Common myeloid progenitor, CD34-positive (primary cell): ENCODE data around the gene DEPDC5.

ENCODE experiments used
- CTCF ChIA-PET: fragments of 350-600 bp; sonication (Branson Sonifier 250); formaldehyde crosslinking; loops from one replicate; lab custom pipeline; 2021; ENCODE audit warnings: antibody characterized with exemption; lab: Charles Lee
- POLR2A ChIA-PET: fragments of 350-600 bp; sonication (Branson Sonifier 250); formaldehyde crosslinking; loops from one replicate; lab custom pipeline; 2021; ENCODE audit warnings: antibody characterized with exemption; lab: Charles Lee
- DNase-seq, 3 donors: peaks; one replicate each; pipeline versions ENCODE4 v3.0.0 to v3.0.0-alpha.2; 2013
- H3K27ac ChIP-seq, 2 experiments: 1 replicate in 1 of 2; 2 replicates in 1 of 2; pipeline ENCODE4 v1.7.0; 2013; ENCODE audit warnings: inconsistent platforms in 2 of 2, low read length in 2 of 2, mild to moderate bottlenecking in 2 of 2, low read depth in 1 of 2, moderate library complexity in 1 of 2; ENCODE audit not compliant: severe bottlenecking in 2 of 2, insufficient read depth in 1 of 2, poor library complexity in 1 of 2
- H3K27me3 ChIP-seq, 5 experiments: replicated peaks in 2 of 5; 1 replicate in 3 of 5; 2 replicates in 2 of 5; pipeline versions ENCODE4 v1.6.1 to v1.7.0; 2013; ENCODE audit warnings: low read length in 4 of 5, mild to moderate bottlenecking in 2 of 5, moderate library complexity in 2 of 5, inconsistent platforms in 1 of 5; ENCODE audit not compliant: insufficient read depth in 5 of 5, control insufficient read depth in 4 of 5
- H3K36me3 ChIP-seq, 4 experiments: 1 replicate in 2 of 4; 2 replicates in 2 of 4; pipeline versions ENCODE4 v1.6.1 to v1.7.0; 2013; ENCODE audit warnings: low read length in 3 of 4, control low read depth in 1 of 4, mild to moderate bottlenecking in 1 of 4; ENCODE audit not compliant: control insufficient read depth in 4 of 4, insufficient read depth in 4 of 4
- H3K4me1 ChIP-seq, 4 experiments: 1 replicate in 3 of 4; 2 replicates in 1 of 4; pipeline versions ENCODE4 v1.6.1 to v1.7.1; 2013; ENCODE audit warnings: low read length in 3 of 4, mild to moderate bottlenecking in 3 of 4, control low read depth in 1 of 4, inconsistent platforms in 1 of 4, moderate library complexity in 1 of 4; ENCODE audit not compliant: control insufficient read depth in 4 of 4, insufficient read depth in 4 of 4; ENCODE audit errors: control extremely low read depth in 1 of 4
- H3K4me3 ChIP-seq, 7 experiments: 1 replicate in 4 of 7; 2 replicates in 3 of 7; pipeline versions ENCODE4 v1.5.1 to v1.7.0; 2013; ENCODE audit warnings: mild to moderate bottlenecking in 7 of 7, low read length in 6 of 7, moderate library complexity in 6 of 7, inconsistent platforms in 2 of 7, low read depth in 2 of 7, control low read depth in 1 of 7; ENCODE audit not compliant: insufficient read depth in 4 of 7, control insufficient read depth in 1 of 7; ENCODE audit errors: extremely low read depth in 1 of 7
- H3K9me3 ChIP-seq, 5 experiments: 1 replicate in 4 of 5; 2 replicates in 1 of 5; pipeline versions ENCODE4 v1.6.1 to v1.7.1; 2013; ENCODE audit warnings: low read length in 4 of 5, mild to moderate bottlenecking in 2 of 5, inconsistent platforms in 1 of 5, low read depth in 1 of 5, moderate library complexity in 1 of 5; ENCODE audit not compliant: control insufficient read depth in 4 of 5, insufficient read depth in 2 of 5; ENCODE audit errors: control extremely low read depth in 1 of 5
- WGBS: methylation state at CpG from one replicate; pipeline ENCODE4 v1.1.5; 2013; ENCODE audit not compliant: insufficient coverage; 5-methylcytosine and 5-hydroxymethylcytosine counted together

DEPDC5 gene

DNA sequence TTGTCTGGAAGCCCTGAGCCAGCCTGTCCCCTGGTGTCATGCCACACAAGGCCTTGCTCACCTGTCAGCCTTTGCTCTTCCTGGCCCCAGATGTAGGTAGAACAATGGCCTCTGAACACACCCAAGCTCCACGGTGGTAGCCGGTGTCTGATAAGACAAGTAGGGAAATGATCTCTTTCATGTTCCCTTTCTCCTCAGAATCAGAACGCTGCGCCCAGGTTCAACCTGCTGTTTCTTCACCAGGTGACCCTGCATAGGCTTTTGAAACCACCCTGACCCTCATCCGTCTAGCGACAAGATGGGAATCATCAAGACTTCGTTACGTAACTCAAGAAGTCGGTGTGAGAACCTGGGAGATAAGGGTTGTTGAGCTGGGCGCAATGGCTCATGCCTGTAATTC is 161.8 kb downstream of the DEPDC5 start:
- Histone ChIP-seq H3K27me3 (no peaks in the 10 kb centered on the region), H3K27ac (no peak overlapping the region), H3K36me3 (no peaks in the 10 kb centered on the region), H3K4me1 (peaks cover 0 to 6% (median 0%) of the 10 kb centered on the region in 4 experiments), H3K4me3 (no peak overlapping the region), H3K9me3 (no peaks in the 10 kb centered on the region)
- ChIA-PET CTCF (no interaction called here), POLR2A (no interaction called here)
- WGBS, result 95% methylated on average over 10 of the region's 10 CpGs
- DNase-seq, result no peak

DNA sequence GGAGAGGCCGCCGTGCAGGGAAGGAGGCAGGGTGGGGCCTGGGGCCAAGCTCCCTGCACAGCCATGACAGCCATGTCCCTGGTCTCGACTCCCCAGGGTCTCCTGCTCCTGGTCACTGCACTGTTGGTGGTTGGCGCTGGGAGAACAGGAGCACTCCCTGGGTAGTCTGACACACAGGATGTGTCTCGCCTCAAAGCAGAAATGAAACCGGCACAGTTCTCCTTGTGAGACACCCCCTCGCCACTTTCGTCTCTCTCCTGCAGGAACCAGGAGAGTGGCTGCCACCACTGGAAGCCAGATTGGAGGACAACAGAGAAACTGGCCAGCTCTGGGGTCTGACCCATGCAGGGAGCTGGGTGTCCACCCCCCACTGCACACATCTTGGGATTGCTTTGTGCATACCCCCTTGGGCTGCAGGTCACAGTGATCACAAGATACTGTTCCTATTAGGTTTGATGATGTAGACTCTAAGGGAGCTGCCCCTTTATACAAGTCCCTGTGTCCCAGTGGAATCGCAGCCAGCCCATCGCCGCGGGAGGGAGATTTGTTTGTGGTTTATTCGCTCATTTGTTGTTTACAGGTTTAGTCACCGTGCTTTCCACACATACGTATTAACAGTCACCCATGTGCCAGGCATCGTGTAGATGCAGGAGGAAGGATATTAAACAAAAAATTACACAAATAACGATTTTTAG is 163.6 kb downstream of the DEPDC5 start:
- Histone ChIP-seq H3K9me3 (no peaks in the 10 kb centered on the region), H3K27me3 (no peaks in the 10 kb centered on the region), H3K4me1 (peaks cover 1 to 12% (median 4%) of the 10 kb centered on the region in 4 experiments), H3K36me3 (no peaks in the 10 kb centered on the region), H3K27ac (no peak overlapping the region), H3K4me3 (no peak overlapping the region)
- DNase-seq, result no peak
- CTCF ChIA-PET, result no interaction called here
- POLR2A ChIA-PET, result no interaction called here
- 87% methylated on average over 7 of the region's 17 CpGs for WGBS

- Histone ChIP-seq H3K27me3 (no peaks in the 10 kb centered on the region), H3K4me1 (peaks cover 10 to 29% (median 20%) of the 10 kb centered on the region in 4 experiments), H3K27ac (no peak overlapping the region), H3K36me3 (no peaks in the 10 kb centered on the region), H3K4me3 (no peak overlapping the region), H3K9me3 (no peaks in the 10 kb centered on the region)
- ChIA-PET CTCF (interaction anchor here (0.5 to 1.1 kb wide), 2 partner anchors 19 to 546 kb away, joined by 3 read pairs; no protein-coding TSS in a partner anchor), POLR2A (no interaction called here)
- DNase-seq, result no peak
- WGBS, result 96% methylated on average over 3 of the region's 3 CpGs
Observed at GRCh38 chr22:31919730-31920129, 165.9 kb downstream of the DEPDC5 start.

DNA sequence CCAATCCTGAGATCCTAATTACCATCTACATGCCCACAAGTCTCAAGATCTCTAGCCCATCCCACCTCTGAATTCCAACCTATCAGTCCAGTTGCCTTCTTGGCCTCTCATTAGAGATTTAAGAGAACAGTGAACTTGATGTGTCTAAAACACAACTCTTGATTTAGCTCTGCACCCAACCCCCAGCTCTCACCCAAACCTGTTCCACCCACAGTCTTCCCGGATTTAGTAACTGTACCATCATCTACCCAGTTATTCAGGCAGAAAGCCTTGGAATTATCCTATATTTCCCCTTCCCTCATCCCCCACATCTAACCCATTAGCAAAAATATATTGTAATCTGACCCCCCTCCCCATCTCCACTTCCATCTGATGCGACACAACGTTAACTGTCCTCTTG is 166.5 kb downstream of the DEPDC5 start:
- CTCF ChIA-PET, result interaction anchor here (0.5 to 1.1 kb wide), 3 partner anchors 14 to 545 kb away, joined by 3 read pairs; no protein-coding TSS in a partner anchor
- H3K27me3 ChIP-seq, result no peaks in the 10 kb centered on the region
- H3K36me3 ChIP-seq, result no peaks in the 10 kb centered on the region
- WGBS, result 100% methylated on average over 1 of the region's 3 CpGs
- H3K9me3 ChIP-seq, result no peaks in the 10 kb centered on the region
- peaks cover 10 to 29% (median 20%) of the 10 kb centered on the region in 4 experiments for H3K4me1 ChIP-seq
- DNase-seq, result no peak
- POLR2A ChIA-PET, result no interaction called here
- H3K27ac ChIP-seq, result no peak overlapping the region
- H3K4me3 ChIP-seq, result no peak overlapping the region

DNA sequence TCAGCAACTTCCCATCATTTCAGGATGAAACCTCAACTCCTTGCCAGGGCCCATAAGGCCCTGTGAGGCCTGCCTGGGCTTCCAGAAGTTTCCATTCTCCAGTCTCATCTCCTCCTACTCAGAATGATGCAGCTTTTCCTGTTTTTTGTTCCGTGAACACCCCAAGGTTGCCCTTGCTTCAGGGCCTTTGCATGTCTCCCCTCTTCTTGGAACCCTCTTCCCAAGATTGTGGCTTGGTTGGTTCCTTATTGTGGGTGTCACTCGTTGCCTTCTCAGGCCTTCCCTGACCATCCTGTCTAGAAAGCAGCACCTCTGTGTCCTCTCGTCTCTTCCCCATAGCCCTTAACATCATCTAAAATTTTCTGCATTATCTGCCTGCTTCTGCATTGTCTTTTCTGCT is 167.3 kb downstream of the DEPDC5 start:
- WGBS, result 100% methylated on average over 1 of the region's 3 CpGs
- no peaks in the 10 kb centered on the region for H3K9me3 ChIP-seq
- H3K4me1 ChIP-seq, result peaks cover 10 to 29% (median 20%) of the 10 kb centered on the region in 4 experiments
- ChIA-PET CTCF (interaction anchor here (1.0 to 1.2 kb wide), 2 partner anchors 15 to 22 kb away, joined by 3 read pairs; no protein-coding TSS in a partner anchor), POLR2A (no interaction called here)
- no peak for DNase-seq
- H3K27me3 ChIP-seq, result peaks cover 0 to 2% (median 0%) of the 10 kb centered on the region in 5 experiments
- H3K4me3 ChIP-seq, result no peak overlapping the region
- no peaks in the 10 kb centered on the region for H3K36me3 ChIP-seq
- no peak overlapping the region for H3K27ac ChIP-seq

GRCh38 chr22:31922534-31922933 is 168.7 kb downstream of the DEPDC5 start:
- H3K27ac ChIP-seq, result no peak overlapping the region
- peak overlapping the region in 1 of 7 experiments; percentile 10 for H3K4me3 ChIP-seq
- no peaks in the 10 kb centered on the region for H3K9me3 ChIP-seq
- no peak for DNase-seq
- peaks cover 0 to 2% (median 0%) of the 10 kb centered on the region in 5 experiments for H3K27me3 ChIP-seq
- H3K36me3 ChIP-seq, result no peaks in the 10 kb centered on the region
- POLR2A ChIA-PET, result no interaction called here
- CTCF ChIA-PET, result interaction anchor here (1.1 kb wide), 1 partner anchor 26 kb away, joined by 4 read pairs; no protein-coding TSS in a partner anchor
- 49% methylated on average over 6 of the region's 6 CpGs for WGBS
- H3K4me1 ChIP-seq, result peaks cover 10 to 23% (median 20%) of the 10 kb centered on the region in 4 experiments

DNA sequence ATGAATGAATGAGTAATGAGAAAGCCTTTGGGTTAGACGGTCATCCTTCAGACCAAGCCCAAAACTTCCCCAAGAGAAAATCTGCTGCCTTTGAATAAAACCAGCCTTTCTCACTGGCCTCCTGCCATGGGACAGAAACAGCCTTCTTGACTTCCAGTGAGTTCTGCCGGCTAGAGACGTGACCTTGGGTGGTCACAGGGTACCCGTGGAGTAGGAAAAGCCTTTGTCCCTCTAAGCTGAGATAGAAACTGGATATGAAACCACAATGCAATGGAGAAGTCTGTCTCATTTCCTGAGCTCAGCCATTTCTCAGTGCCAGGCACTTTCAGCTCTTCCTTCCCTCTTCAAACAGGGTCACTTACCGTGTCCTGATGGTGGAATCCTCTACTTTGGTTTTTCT is 169.3 kb downstream of the DEPDC5 start:
- no peaks in the 10 kb centered on the region for H3K9me3 ChIP-seq
- H3K27me3 ChIP-seq, result peaks cover 0 to 2% (median 0%) of the 10 kb centered on the region in 5 experiments
- H3K27ac ChIP-seq, result peak overlapping the region in 1 of 2 experiments; percentile 27
- 0% methylated on average over 5 of the region's 5 CpGs for WGBS
- DNase-seq, result peak; percentile 25 to 51 (median 46)
- H3K4me3 ChIP-seq, result peak overlapping the region in 1 of 7 experiments; percentile 35
- ChIA-PET CTCF (interaction anchor here (1.1 kb wide), 1 partner anchor 26 kb away, joined by 4 read pairs; no protein-coding TSS in a partner anchor), POLR2A (no interaction called here)
- H3K36me3 ChIP-seq, result no peaks in the 10 kb centered on the region
- peaks cover 10 to 23% (median 20%) of the 10 kb centered on the region in 4 experiments for H3K4me1 ChIP-seq
